ENCODE measurements around the gene KHDC1.
"Not testable (repeated sequence)": the region's sequence is repeated elsewhere in the genome, so short reads cannot be mapped to it uniquely, and the experiment has no call there.

KHDC1 gene

GRCh38 chr6:73250016-73250415 is 13.0 kb downstream of the KHDC1 start:
- no peak for DNase-seq (ENCODE audit: low read depth in 2 of 2)

- no peak for DNase-seq (ENCODE audit: low read depth in 2 of 2)
Observed at GRCh38 chr6:73248192-73248903, 14.6 kb downstream of the KHDC1 start.

GRCh38 chr6:73242001-73242400 is 21.0 kb downstream of the KHDC1 start:
- no peak for DNase-seq (ENCODE audit: low read depth in 2 of 2)

GRCh38 chr6:73240730-73241129 is 22.3 kb downstream of the KHDC1 start:
- DNase-seq (ENCODE audit: low read depth in 2 of 2): no peak

GRCh38 chr6:73236144-73236750 is 26.7 kb downstream of the KHDC1 start:
- no peak for DNase-seq (ENCODE audit: low read depth in 2 of 2)

- DNase-seq (ENCODE audit: low read depth in 2 of 2): no peak
Observed at GRCh38 chr6:73234733-73235132, 28.3 kb downstream of the KHDC1 start.

GRCh38 chr6:73233971-73234370 is 29.0 kb downstream of the KHDC1 start:
- not testable (repeated sequence) for DNase-seq (ENCODE audit: low read depth in 2 of 2)

GRCh38 chr6:73233048-73233447 is 29.9 kb downstream of the KHDC1 start:
- no peak for DNase-seq (ENCODE audit: low read depth in 2 of 2)

GRCh38 chr6:73231986-73232391 is 31.0 kb downstream of the KHDC1 start:
- DNase-seq (ENCODE audit: low read depth in 2 of 2): no peak

GRCh38 chr6:73227606-73228255 is 35.3 kb downstream of the KHDC1 start:
- DNase-seq (ENCODE audit: low read depth in 2 of 2): no peak

- no peak for DNase-seq (ENCODE audit: low read depth in 2 of 2)
Observed at GRCh38 chr6:73225396-73225795, 37.6 kb downstream of the KHDC1 start, which contains the start of gene KHDC1L. Gene KHDC1L (minus strand): TSS chr6:73225496. CDS start chr6:73225408, 88 bp downstream.

GRCh38 chr6:73216859-73217258 is 46.1 kb downstream of the KHDC1 start:
- no peak for DNase-seq (ENCODE audit: low read depth in 2 of 2)

GRCh38 chr6:73209117-73209516 is 53.9 kb downstream of the KHDC1 start:
- DNase-seq (ENCODE audit: low read depth in 2 of 2): no peak

- DNase-seq (ENCODE audit: low read depth in 2 of 2): no peak
Observed at GRCh38 chr6:73207221-73207837, 55.7 kb downstream of the KHDC1 start.

- DNase-seq (ENCODE audit: low read depth in 2 of 2): no peak
Observed at GRCh38 chr6:73204252-73204651, 58.7 kb downstream of the KHDC1 start.

GRCh38 chr6:73203098-73203497 is 59.9 kb downstream of the KHDC1 start:
- DNase-seq (ENCODE audit: low read depth in 2 of 2): no peak

GRCh38 chr6:73200735-73201134 is 62.3 kb downstream of the KHDC1 start:
- no peak for DNase-seq (ENCODE audit: low read depth in 2 of 2)

- no peak for DNase-seq (ENCODE audit: low read depth in 2 of 2)
Observed at GRCh38 chr6:73200247-73200646, 62.7 kb downstream of the KHDC1 start.

- DNase-seq (ENCODE audit: low read depth in 2 of 2): no peak
Observed at GRCh38 chr6:73194744-73195143, 68.3 kb downstream of the KHDC1 start.

- not testable (repeated sequence) for DNase-seq (ENCODE audit: low read depth in 2 of 2)
Observed at GRCh38 chr6:73193302-73193701, 69.7 kb downstream of the KHDC1 start.
